Heart left ventricle (tissue), 16 donors: ENCODE measurements around the gene SEL1L2. TPM values are rescaled to one million over a fixed set of nuclear protein-coding genes. Genes with fewer than 3 reads are reported as not detected.

ENCODE experiments used
- ATAC-seq, 4 donors: fragments of 200-7000 bp; cut with Tn5 transposase; one replicate each; pipeline ENCODE4 v1.9.1; 2020 to 2022; ENCODE audit warnings: moderate library complexity in 4 of 4, mild to moderate bottlenecking in 3 of 4, moderate number of reproducible peaks in 1 of 4
- DNase-seq, 5 donors: peaks; one replicate each; pipeline ENCODE4 v3.0.0-alpha.2; 2020
- H3K27ac ChIP-seq, 12 donors: fragments of 200-600 bp; sonication (generic) in 4 of 12; one replicate each; pipeline versions ENCODE4 v1.5.0 to v1.8.0; 2016 to 2022; ENCODE audit warnings: mild to moderate bottlenecking in 2 of 12
- H3K27me3 ChIP-seq, 9 donors: fragments of 200-600 bp; sonication (generic) in 2 of 9; one replicate each; pipeline versions ENCODE4 v1.5.1 to v1.8.0; 2016 to 2022; ENCODE audit warnings: mild to moderate bottlenecking in 3 of 9
- H3K36me3 ChIP-seq, 9 donors: fragments of 200-600 bp; sonication (generic) in 2 of 9; one replicate each; pipeline versions ENCODE4 v1.5.0 to v1.8.0; 2018 to 2022; ENCODE audit warnings: mild to moderate bottlenecking in 2 of 9
- H3K4me1 ChIP-seq, 12 donors: fragments of 200-600 bp; sonication (generic) in 4 of 12; one replicate each; pipeline versions ENCODE4 v1.5.0 to v1.8.0; 2016 to 2022; ENCODE audit warnings: mild to moderate bottlenecking in 3 of 12
- H3K4me3 ChIP-seq, 12 donors: fragments of 200-600 bp; sonication (generic) in 4 of 12; one replicate each; pipeline versions ENCODE4 v1.5.0 to v1.8.0; 2017 to 2022; ENCODE audit warnings: mild to moderate bottlenecking in 9 of 12, moderate library complexity in 4 of 12
- H3K9me3 ChIP-seq, 12 donors: fragments of 200-600 bp; sonication (generic) in 4 of 12; one replicate each; pipeline versions ENCODE4 v1.5.0 to v1.8.0; 2016 to 2022; ENCODE audit warnings: mild to moderate bottlenecking in 1 of 12
- POLR2A ChIP-seq, 2 donors: fragments of 450-650 bp; IDR thresholded peaks; one replicate each; pipeline ENCODE4 v1.6.1; 2017; ENCODE audit warnings: antibody characterized with exemption in 2 of 2, mild to moderate bottlenecking in 2 of 2, moderate library complexity in 2 of 2
- WGBS, 4 donors: extraction: QIAGEN DNeasy Blood & Tissue Kit in 2 of 4; methylation state at CpG; one replicate each; pipeline versions ENCODE4 v1.1.5 to v1.1.7; 2013 to 2018; 5-methylcytosine and 5-hydroxymethylcytosine counted together
- intact Hi-C, 10 donors: fragments of 100-400 bp; cut with DNase I; formaldehyde crosslinking; loops; one replicate each; pipeline versions ENCODE4 v1.11.1 to v1.14.2; 2022
- polyA plus RNA-seq, 2 donors: library from polyadenylated mRNA; stranded (reverse); fragments of 200-250 nt; gene quantifications; one replicate each; pipeline ENCODE4 v1.2.3, GENCODE V29; 2013
- total RNA-seq, 9 donors: library from RNA; depleted of rRNA in 2 of 9; stranded (reverse); fragments of >200 nt in 2 of 9; fragmentation: NEBNext Ultra II Directional in 3 of 9; extraction: Animal tissue kit (Norgen Biotek cat#: 25700) in 3 of 9; gene quantifications; one replicate each; pipeline versions ENCODE4 v1.1.0 to v1.2.4, GENCODE V29; 2016 to 2023
- TF ChIP-seq, protein P1 (sequence below), 12 donors: fragments of 200-600 bp; sonication (generic) in 4 of 12; IDR thresholded peaks; one replicate each; pipeline versions ENCODE4 v1.5.0 to v1.8.0; 2018 to 2022; ENCODE audit warnings: antibody characterized with exemption in 12 of 12, mild to moderate bottlenecking in 5 of 12
- donor health status: ischemic (EF 13 %, LVEDD 7.1; RV severe dilation, severe dysfunction).
- donor health status: healthy with polysubstance abuse.
- donor health status: DM: no; HTN: yes; CAD: no.
- donor health status: DM: no; HTN: no; CAD: no.
- donor health status: ischemic (EF 25% LVEDD 6.9; RV normal size, moderate dysfunction).
- donor health status: ischemic (EF 25% LVEDD 5.7; RV mildly dilated, moderate dysfunction).
- donor health status: healthy.
- donor health status: DM: yes; HTN: yes; CAD: no.
- donor health status: ischemic (EF 35%, LVEDD 5.7; RV mildly dilated, moderate dysfunction).
- donor health status: nonischemic (EF 11% LVEDD 7.7; RV severe dilation, severe dysfunction).
- donor health status: DM: yes; HTN: yes; CAD: no.
- donor health status: PGD.
- donor health status: ischemic (EF 29% LVEDD 5.4; RV normal size, mild dysfunction).
- donor health status: nonischemic (EF 23%, LVEDD 6.1; RV moderate dilation, normal function).

Gene SEL1L2
- total and polyA plus RNA-seq, 11 donors, result 0.59 to 10.5 (median 2.5) TPM; not detected in 1

DNA sequence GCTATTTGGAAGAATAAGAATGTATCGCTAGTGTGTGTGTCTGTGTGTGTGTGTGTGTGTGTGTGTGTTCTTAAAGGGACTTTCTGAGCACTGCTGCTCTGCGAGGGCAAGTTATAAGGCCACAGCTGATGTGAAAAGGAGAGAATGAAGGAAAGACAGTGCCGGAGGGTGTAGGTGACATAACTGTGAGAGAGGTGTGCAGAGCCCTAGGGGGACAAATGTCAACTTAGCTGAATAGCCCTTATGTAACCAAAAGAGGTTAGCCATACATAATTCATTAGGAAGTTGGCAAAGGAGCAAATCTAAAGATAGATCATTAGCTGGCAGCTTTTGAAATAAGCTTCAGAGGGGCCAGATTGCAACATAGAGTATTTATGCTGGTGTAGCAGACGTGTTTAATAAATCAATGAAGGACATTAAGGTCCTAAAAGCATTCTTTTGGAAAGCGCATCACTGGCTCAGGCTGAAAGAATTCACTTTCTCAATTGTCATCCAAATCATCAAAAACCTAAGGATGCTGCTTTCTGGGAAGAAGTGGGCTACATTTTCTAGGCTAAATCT lies 124.5 kb downstream of the SEL1L2 start:
- Histone ChIP-seq H3K4me1 (peaks cover 0 to 25% (median 5%) of the 10 kb centered on the region in 12 donors), H3K36me3 (no peaks in the 10 kb centered on the region), H3K9me3 (no peaks in the 10 kb centered on the region), H3K27ac (peak overlapping the region in 1 of 12 donors; percentile 72), H3K4me3 (no peak overlapping the region), H3K27me3 (no peaks in the 10 kb centered on the region)
- no peak for TF ChIP-seq POLR2A (IDR thresholded peaks at IDR 0.05)
- peak in 2 of 4 donors; percentile 42 to 56 for ATAC-seq
- WGBS, 4 donors, result 40 to 55% (median 49%) methylated on average over 5 of the region's 5 CpGs
- no peak for DNase-seq
- intact Hi-C loops, result no loop called here

DNA sequence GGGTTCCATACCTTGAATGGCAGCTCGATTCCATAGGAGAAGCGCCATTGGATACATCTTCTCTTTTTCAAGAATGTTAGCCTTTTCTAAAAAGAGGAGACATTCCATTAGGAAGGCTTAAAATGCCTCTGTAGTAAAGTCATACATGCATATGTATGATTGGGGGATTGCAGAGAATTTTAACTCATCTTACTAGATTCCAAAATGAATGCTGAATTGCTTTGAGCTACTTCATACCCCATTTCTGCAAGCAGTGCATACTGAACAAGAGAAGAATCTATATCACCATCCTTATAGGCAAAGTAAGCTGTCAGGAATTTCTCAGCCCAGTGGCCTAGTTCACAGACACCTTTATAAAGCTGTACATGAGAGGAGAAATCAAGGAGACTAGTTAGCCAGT lies 125.3 kb downstream of the SEL1L2 start:
- Histone ChIP-seq H3K9me3 (no peaks in the 10 kb centered on the region), H3K27me3 (no peaks in the 10 kb centered on the region), H3K4me1 (peaks cover 0 to 22% (median 5%) of the 10 kb centered on the region in 12 donors), H3K36me3 (no peaks in the 10 kb centered on the region), H3K27ac (peak overlapping the region in 1 of 12 donors; percentile 72), H3K4me3 (no peak overlapping the region)
- intact Hi-C loops, result no loop called here
- ATAC-seq (no peak), DNase-seq (no peak)
- WGBS, 4 donors, result 68 to 79% (median 73%) methylated on average over 2 of the region's 2 CpGs
- no peak for TF ChIP-seq POLR2A (IDR thresholded peaks at IDR 0.05)
- TF ChIP-seq, protein P1, sequence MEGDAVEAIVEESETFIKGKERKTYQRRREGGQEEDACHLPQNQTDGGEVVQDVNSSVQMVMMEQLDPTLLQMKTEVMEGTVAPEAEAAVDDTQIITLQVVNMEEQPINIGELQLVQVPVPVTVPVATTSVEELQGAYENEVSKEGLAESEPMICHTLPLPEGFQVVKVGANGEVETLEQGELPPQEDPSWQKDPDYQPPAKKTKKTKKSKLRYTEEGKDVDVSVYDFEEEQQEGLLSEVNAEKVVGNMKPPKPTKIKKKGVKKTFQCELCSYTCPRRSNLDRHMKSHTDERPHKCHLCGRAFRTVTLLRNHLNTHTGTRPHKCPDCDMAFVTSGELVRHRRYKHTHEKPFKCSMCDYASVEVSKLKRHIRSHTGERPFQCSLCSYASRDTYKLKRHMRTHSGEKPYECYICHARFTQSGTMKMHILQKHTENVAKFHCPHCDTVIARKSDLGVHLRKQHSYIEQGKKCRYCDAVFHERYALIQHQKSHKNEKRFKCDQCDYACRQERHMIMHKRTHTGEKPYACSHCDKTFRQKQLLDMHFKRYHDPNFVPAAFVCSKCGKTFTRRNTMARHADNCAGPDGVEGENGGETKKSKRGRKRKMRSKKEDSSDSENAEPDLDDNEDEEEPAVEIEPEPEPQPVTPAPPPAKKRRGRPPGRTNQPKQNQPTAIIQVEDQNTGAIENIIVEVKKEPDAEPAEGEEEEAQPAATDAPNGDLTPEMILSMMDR (IDR thresholded peaks at IDR 0.05), result no peak

DNA sequence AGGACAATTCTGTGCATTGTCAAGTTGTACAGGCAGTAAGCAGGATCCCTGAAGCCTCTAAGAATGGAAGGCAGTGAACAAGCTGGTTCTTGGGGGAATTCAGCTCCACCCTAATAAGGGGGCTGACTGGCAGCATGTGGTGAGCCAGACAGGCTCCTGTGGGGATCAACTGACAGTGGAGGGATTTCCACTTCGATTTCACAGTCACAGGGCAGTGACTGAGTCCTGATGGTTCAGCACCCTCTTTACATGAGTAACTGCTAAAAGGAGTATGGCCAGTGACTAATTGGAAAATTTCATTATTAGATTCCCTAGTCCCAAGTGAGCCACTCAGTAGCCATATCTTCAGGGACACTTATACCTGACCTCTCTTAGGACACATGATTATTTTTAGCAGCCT lies 127.2 kb downstream of the SEL1L2 start:
- H3K4me3 ChIP-seq, result no peak overlapping the region
- WGBS, 4 donors, result 29 to 57% (median 43%) methylated on average over 1 of the region's 1 CpG
- peak in 2 of 4 donors; percentile 60 to 71 for ATAC-seq

DNA sequence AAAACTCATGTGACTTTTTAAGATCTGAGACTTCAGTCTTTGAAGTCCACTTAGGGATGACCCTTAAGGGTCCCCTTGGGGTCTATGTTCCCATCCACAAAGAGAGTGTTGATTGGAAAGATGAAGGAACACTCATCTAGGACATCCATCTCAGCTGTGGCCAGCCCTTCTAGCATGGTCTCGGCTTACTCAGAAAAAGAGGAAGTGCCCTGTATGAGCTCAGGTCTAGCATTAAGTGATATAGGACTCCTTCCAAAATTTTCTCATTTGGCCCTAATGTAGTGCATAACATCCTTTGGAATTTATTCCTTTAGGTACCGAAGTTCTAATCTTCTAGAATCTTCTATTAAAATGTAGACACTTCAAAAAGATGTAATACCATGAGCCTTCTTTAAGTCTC lies 128.2 kb downstream of the SEL1L2 start:
- H3K27me3 ChIP-seq, result no peaks in the 10 kb centered on the region
- 79 to 85% (median 81%) methylated on average over 2 of the region's 2 CpGs for WGBS, 4 donors
- DNase-seq (no peak), ATAC-seq (no peak)
- TF ChIP-seq, protein P1 (IDR thresholded peaks at IDR 0.05), result no peak
- TF ChIP-seq POLR2A (IDR thresholded peaks at IDR 0.05), result no peak
- intact Hi-C loops, result no loop called here
- H3K4me3 ChIP-seq, result no peak overlapping the region
- no peak overlapping the region for H3K27ac ChIP-seq
- no peaks in the 10 kb centered on the region for H3K9me3 ChIP-seq
- H3K4me1 ChIP-seq, result peaks cover 0 to 16% (median 3%) of the 10 kb centered on the region in 12 donors
- no peaks in the 10 kb centered on the region for H3K36me3 ChIP-seq

More for the DNA sequence above, 127.2 kb downstream of the SEL1L2 start:
- Histone ChIP-seq H3K36me3 (no peaks in the 10 kb centered on the region), H3K27ac (no peak overlapping the region), H3K9me3 (no peaks in the 10 kb centered on the region), H3K4me1 (peaks cover 0 to 13% (median 3%) of the 10 kb centered on the region in 12 donors), H3K27me3 (no peaks in the 10 kb centered on the region)
- no peak for TF ChIP-seq POLR2A (IDR thresholded peaks at IDR 0.05)
- TF ChIP-seq, protein P1 (IDR thresholded peaks at IDR 0.05), result no peak
- intact Hi-C loops, result no loop called here
- DNase-seq, result no peak

DNA sequence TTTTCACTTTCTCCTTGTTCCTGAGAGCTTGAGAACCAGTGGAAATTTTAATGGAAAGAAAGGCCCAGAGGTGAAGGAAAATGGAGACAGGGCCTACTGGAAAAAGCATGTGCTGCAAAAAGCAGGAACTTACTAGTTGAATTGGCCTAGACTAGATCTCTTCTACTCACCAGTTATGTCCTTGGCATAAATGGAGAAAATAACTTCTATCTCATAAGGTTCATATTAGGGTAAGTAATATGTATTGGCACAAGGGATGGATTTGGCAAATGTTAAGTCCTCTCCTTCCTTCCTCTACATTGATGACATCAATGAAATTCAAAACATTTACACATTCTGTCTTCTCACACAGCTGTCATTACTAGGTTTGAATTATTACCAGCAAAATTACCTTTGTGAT lies 131.5 kb downstream of the SEL1L2 start:
- Histone ChIP-seq H3K9me3 (no peaks in the 10 kb centered on the region), H3K27ac (no peak overlapping the region), H3K4me3 (no peak overlapping the region), H3K4me1 (peaks cover 0 to 13% (median 0%) of the 10 kb centered on the region in 12 donors), H3K36me3 (no peaks in the 10 kb centered on the region), H3K27me3 (no peaks in the 10 kb centered on the region)
- no peak for ATAC-seq
- intact Hi-C loops, result no loop called here
- TF ChIP-seq, protein P1 (IDR thresholded peaks at IDR 0.05), result no peak
- TF ChIP-seq POLR2A (IDR thresholded peaks at IDR 0.05), result no peak
- DNase-seq, result no peak
